K562 (cell line): ENCODE data around the gene DPPA4. TPM values are rescaled to one million over a fixed set of nuclear protein-coding genes. Genes with fewer than 3 reads are reported as not detected.

Experiments used
- ATAC-seq: fragments of 200-7000 bp; cut with Tn5 transposase; 3 replicates; pipeline ENCODE4 v1.9.1; 2020; ENCODE audit warnings: moderate library complexity
- BruUV-seq: library from RNA; stranded (reverse); fragments of 400-500 nt; replicated peaks from 2 replicates; lab custom pipeline; 2021; lab: Mats Ljungman, UMichigan
- CTCF ChIA-PET: fragments of 300-600 bp; formaldehyde crosslinking; extraction: SDS; loops from one replicate; lab custom pipeline; 2021; ENCODE audit warnings: low intra/inter-chr PET ratio; lab: Yijun Ruan, JAX
- POLR2A ChIA-PET: fragments of 300-600, 350-650 bp; sonication (Branson Sonifier 250); formaldehyde crosslinking; extraction: SDS; loops from one replicate; lab custom pipeline; 2021; ENCODE audit warnings: antibody characterized with exemption, inconsistent platforms; lab: Yijun Ruan, JAX
- DNase-seq, 4 experiments: peaks; one replicate each; pipeline versions ENCODE4 v3.0.0 to v3.0.0-alpha.2; 2011 to 2018; ENCODE audit warnings: low spot score in 3 of 4, mixed read lengths in 3 of 4; ENCODE audit errors: extremely low read depth in 1 of 4
- FAIRE-seq: peaks from 2 replicates; lab custom pipeline; 2011; peaks lifted over from hg19 to GRCh38; lab: Jason Lieb, UNC
- H2AFZ ChIP-seq: 2 replicates; pipeline ENCODE4 v1.6.0; 2011; ENCODE audit warnings: low read depth, low read length, control low read depth, inconsistent platforms
- H3K27ac ChIP-seq: fragments of 200-600 bp; 3 replicates; pipeline ENCODE4 v1.8.0; 2011; ENCODE audit warnings: low read depth, mild to moderate bottlenecking, control low read depth, inconsistent platforms, low read length, moderate library complexity, mixed read lengths; ENCODE audit errors: extremely low read depth
- H3K27me3 ChIP-seq, 2 experiments: fragments of 300-600 bp in 1 of 2; 2 replicates in 1 of 2; 3 replicates in 1 of 2; pipeline versions ENCODE4 v1.6.0 to v1.8.0; 2011; ENCODE audit warnings: inconsistent platforms in 2 of 2, low read length in 2 of 2, mild to moderate bottlenecking in 1 of 2, mixed read lengths in 1 of 2, moderate library complexity in 1 of 2; ENCODE audit not compliant: control insufficient read depth in 2 of 2, insufficient read depth in 2 of 2
- H3K36me3 ChIP-seq: fragments of 300-600 bp; 3 replicates; pipeline ENCODE4 v1.8.0; 2011; ENCODE audit warnings: mild to moderate bottlenecking, low read length, inconsistent platforms; ENCODE audit not compliant: control insufficient read depth, insufficient read depth
- H3K4me1 ChIP-seq, 2 experiments: fragments of 200-600 bp in 1 of 2; replicated peaks in 1 of 2; 2 replicates in 1 of 2; 3 replicates in 1 of 2; pipeline versions ENCODE4 v1.5.1 to v1.8.0; 2011; ENCODE audit warnings: inconsistent platforms in 2 of 2, low read length in 2 of 2, mild to moderate bottlenecking in 1 of 2, mixed read lengths in 1 of 2, moderate library complexity in 1 of 2; ENCODE audit not compliant: control insufficient read depth in 2 of 2, insufficient read depth in 2 of 2
- H3K4me2 ChIP-seq: 2 replicates; pipeline ENCODE4 v1.6.1; 2011; ENCODE audit warnings: low read length, control low read depth, inconsistent platforms, mixed read lengths; ENCODE audit not compliant: insufficient read depth
- H3K4me3 ChIP-seq: fragments of 200-600 bp; sonication (generic), shearing (Covaris generic); 2 replicates; pipeline ENCODE4 v1.5.1; 2016; ENCODE audit warnings: control low read depth, inconsistent platforms
- H3K79me2 ChIP-seq: fragments of 200-600 bp; 3 replicates; pipeline ENCODE4 v1.8.0; 2011; ENCODE audit warnings: low read length, inconsistent platforms; ENCODE audit not compliant: control insufficient read depth, insufficient read depth
- H3K9ac ChIP-seq, 2 experiments: 2 replicates each; pipeline versions ENCODE4 v1.6.0 to v1.6.1; 2011; ENCODE audit warnings: low read depth in 2 of 2, low read length in 2 of 2, control low read depth in 1 of 2, inconsistent platforms in 1 of 2, mild to moderate bottlenecking in 1 of 2, mixed read lengths in 1 of 2; ENCODE audit not compliant: insufficient read depth in 1 of 2
- H3K9me1 ChIP-seq: one replicate; pipeline ENCODE4 v1.6.0; 2011; ENCODE audit warnings: inconsistent platforms, mild to moderate bottlenecking, low read length, moderate library complexity; ENCODE audit not compliant: control insufficient read depth, insufficient read depth
- H3K9me3 ChIP-seq: replicated peaks from 2 replicates; pipeline ENCODE4 v1.5.1; 2011; ENCODE audit warnings: low read depth, low read length, inconsistent platforms; ENCODE audit not compliant: control insufficient read depth, insufficient read depth
- H4K20me1 ChIP-seq: replicated peaks from 2 replicates; pipeline ENCODE4 v1.6.1; 2011; ENCODE audit warnings: low read length, inconsistent platforms, mixed read lengths; ENCODE audit not compliant: control insufficient read depth, insufficient read depth
- RHOXF2B ChIP-seq: fragments of 250-450 bp; sonication (Bioruptor Pico); conservative IDR thresholded peaks from 2 replicates; pipeline ENCODE4 v1.5.1; 2021
- TAF15 ChIP-seq: fragments of 200-400 bp; formaldehyde crosslinking; IDR thresholded peaks from 2 replicates; pipeline ENCODE4 v1.6.1; 2017; ENCODE audit warnings: mild to moderate bottlenecking, low read depth, low read length, moderate library complexity
- ZNF695 ChIP-seq: fragments of 450-650 bp; formaldehyde crosslinking; IDR thresholded peaks from 2 replicates; pipeline ENCODE4 v1.4.0; 2020; ENCODE audit warnings: mild to moderate bottlenecking, moderate library complexity
- ZNF696 ChIP-seq: fragments of 250-450 bp; sonication (Bioruptor Pico); conservative IDR thresholded peaks from 2 replicates; pipeline ENCODE4 v1.4.0; 2020; ENCODE audit warnings: mild to moderate bottlenecking, moderate library complexity
- ZNF75A ChIP-seq: fragments of 450-650 bp; formaldehyde crosslinking; IDR thresholded peaks from 2 replicates; pipeline ENCODE4 v1.4.0; 2020; ENCODE audit warnings: mild to moderate bottlenecking
- ZSCAN29 ChIP-seq: fragments of 450-650 bp; IDR thresholded peaks from 2 replicates; pipeline ENCODE4 v1.6.1; 2017
- WGBS: fragments of 100-300 bp; shearing (Covaris generic); methylation state at CpG from one replicate; pipeline ENCODE4 v1.1.6; 2016; ENCODE audit warnings: low coverage, mixed read lengths; ENCODE audit not compliant: insufficient coverage; ENCODE audit errors: missing lambda C conversion rate; 5-methylcytosine and 5-hydroxymethylcytosine counted together
- in situ Hi-C: fragments of 300-500 bp; cut with MboI; formaldehyde crosslinking; loops from 4 replicates; pipeline ENCODE4 v1.15.0; 2018; ENCODE audit warnings: inconsistent platforms, mixed read lengths
- intact Hi-C: fragments of 100-400 bp; cut with micrococcal nuclease; formaldehyde crosslinking; loops from 2 replicates; pipeline ENCODE4 v1.14.2; 2022
- polyA plus RNA-seq, 8 experiments: library from polyadenylated mRNA; depleted of rRNA in 4 of 8; stranded (reverse) in 5 of 8; unstranded in 3 of 8; fragments of >200 nt; fragmentation: Nextera tagmentation in 2 of 8; fragmentation: Illumina TruSeq in 1 of 8; extraction: Ambion mirVana in 2 of 8; extraction: Trizol in 1 of 8; gene quantifications; 2 replicates each; pipeline versions ENCODE4 v1.2.1 to v1.2.3, GENCODE V29; 2011 to 2014; ENCODE audit warnings: inconsistent platforms in 1 of 8, missing spikeins in 1 of 8
- total RNA-seq, 7 experiments: library from RNA; depleted of rRNA in 6 of 7; stranded (reverse); fragments of >200 nt in 6 of 7; fragmentation: Illumina TruSeq in 2 of 7; extraction: Trizol in 2 of 7; gene quantifications; 2 replicates each; pipeline versions ENCODE4 v1.2.1 to v1.2.3, GENCODE V29; 2011 to 2021; ENCODE audit warnings: low replicate concordance in 1 of 7
- TF ChIP-seq, protein P1 (sequence below), 3 experiments: fragments of 200-800 bp in 1 of 3; fragments of 250-450 bp in 1 of 3; fragments of 450-650 bp in 1 of 3; sonication (Bioruptor Pico) in 1 of 3; sonication (Bioruptor generic) in 1 of 3; formaldehyde crosslinking in 1 of 3; IDR thresholded peaks; 2 replicates each; pipeline versions ENCODE4 v1.6.1 to v1.8.0; 2016 to 2022; ENCODE audit warnings: mild to moderate bottlenecking in 2 of 3, missing genetic modification characterization in 2 of 3, missing compliant biosample characterization in 1 of 3, moderate library complexity in 1 of 3
- TF ChIP-seq, protein P2 (sequence below): fragments of 450-650 bp; IDR thresholded peaks from 2 replicates; pipeline ENCODE4 v1.7.0; 2016; ENCODE audit warnings: borderline replicate concordance

DPPA4 gene
- total and polyA plus RNA-seq, 9 of the 15 experiments (the other 6 are each of a cell fraction or from before 2014, with no cell fraction given), result 0.53 TPM; not detected in 8

- TF ChIP-seq, protein P1, sequence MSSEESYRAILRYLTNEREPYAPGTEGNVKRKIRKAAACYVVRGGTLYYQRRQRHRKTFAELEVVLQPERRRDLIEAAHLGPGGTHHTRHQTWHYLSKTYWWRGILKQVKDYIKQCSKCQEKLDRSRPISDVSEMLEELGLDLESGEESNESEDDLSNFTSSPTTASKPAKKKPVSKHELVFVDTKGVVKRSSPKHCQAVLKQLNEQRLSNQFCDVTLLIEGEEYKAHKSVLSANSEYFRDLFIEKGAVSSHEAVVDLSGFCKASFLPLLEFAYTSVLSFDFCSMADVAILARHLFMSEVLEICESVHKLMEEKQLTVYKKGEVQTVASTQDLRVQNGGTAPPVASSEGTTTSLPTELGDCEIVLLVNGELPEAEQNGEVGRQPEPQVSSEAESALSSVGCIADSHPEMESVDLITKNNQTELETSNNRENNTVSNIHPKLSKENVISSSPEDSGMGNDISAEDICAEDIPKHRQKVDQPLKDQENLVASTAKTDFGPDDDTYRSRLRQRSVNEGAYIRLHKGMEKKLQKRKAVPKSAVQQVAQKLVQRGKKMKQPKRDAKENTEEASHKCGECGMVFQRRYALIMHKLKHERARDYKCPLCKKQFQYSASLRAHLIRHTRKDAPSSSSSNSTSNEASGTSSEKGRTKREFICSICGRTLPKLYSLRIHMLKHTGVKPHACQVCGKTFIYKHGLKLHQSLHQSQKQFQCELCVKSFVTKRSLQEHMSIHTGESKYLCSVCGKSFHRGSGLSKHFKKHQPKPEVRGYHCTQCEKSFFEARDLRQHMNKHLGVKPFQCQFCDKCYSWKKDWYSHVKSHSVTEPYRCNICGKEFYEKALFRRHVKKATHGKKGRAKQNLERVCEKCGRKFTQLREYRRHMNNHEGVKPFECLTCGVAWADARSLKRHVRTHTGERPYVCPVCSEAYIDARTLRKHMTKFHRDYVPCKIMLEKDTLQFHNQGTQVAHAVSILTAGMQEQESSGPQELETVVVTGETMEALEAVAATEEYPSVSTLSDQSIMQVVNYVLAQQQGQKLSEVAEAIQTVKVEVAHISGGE (CRISPR knock-in tag; IDR thresholded peaks at IDR 0.05), result no peak
- TF ChIP-seq ZNF695 (CRISPR knock-in tag) (no peak), TAF15 (no peak)
Measured at GRCh38 chr3:109356442-109357155, 19.3 kb upstream of the DPPA4 start (continued).

- Histone ChIP-seq H3K36me3 (no peaks in the 10 kb centered on the region), H2AFZ (no peak overlapping the region), H3K9me3 (no peaks in the 10 kb centered on the region), H3K27me3 (no peaks in the 10 kb centered on the region), H3K4me2 (no peak overlapping the region), H3K9me1 (no peaks in the 10 kb centered on the region), H3K79me2 (no peaks in the 10 kb centered on the region), H4K20me1 (no peaks in the 10 kb centered on the region), H3K4me3 (no peak overlapping the region), H3K4me1 (no peaks in the 10 kb centered on the region), H3K9ac (no peak overlapping the region), H3K27ac (no peak overlapping the region)
- TF ChIP-seq, protein P2, sequence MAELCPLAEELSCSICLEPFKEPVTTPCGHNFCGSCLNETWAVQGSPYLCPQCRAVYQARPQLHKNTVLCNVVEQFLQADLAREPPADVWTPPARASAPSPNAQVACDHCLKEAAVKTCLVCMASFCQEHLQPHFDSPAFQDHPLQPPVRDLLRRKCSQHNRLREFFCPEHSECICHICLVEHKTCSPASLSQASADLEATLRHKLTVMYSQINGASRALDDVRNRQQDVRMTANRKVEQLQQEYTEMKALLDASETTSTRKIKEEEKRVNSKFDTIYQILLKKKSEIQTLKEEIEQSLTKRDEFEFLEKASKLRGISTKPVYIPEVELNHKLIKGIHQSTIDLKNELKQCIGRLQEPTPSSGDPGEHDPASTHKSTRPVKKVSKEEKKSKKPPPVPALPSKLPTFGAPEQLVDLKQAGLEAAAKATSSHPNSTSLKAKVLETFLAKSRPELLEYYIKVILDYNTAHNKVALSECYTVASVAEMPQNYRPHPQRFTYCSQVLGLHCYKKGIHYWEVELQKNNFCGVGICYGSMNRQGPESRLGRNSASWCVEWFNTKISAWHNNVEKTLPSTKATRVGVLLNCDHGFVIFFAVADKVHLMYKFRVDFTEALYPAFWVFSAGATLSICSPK, result no peak
- no peak for TF ChIP-seq ZNF696 (CRISPR knock-in tag)
- no peak for TF ChIP-seq ZNF75A (CRISPR knock-in tag)
- TF ChIP-seq ZSCAN29, result no peak
- TF ChIP-seq RHOXF2B (CRISPR knock-in tag), result no peak
- no peak for DNase-seq
- no peak for FAIRE-seq
- CTCF ChIA-PET, result no interaction called here
- no peak for ATAC-seq
- in situ Hi-C loops, result no loop called here
- 2% methylated on average over 8 of the region's 8 CpGs for WGBS
- BruUV-seq, result no TSS peak
- POLR2A ChIA-PET, result no interaction called here
- intact Hi-C loops, result no loop called here
Measured at GRCh38 chr3:109355625-109356441, 18.5 kb upstream of the DPPA4 start.
